ENCODE data around the gene MAEA. TPM values are rescaled to one million over a fixed set of nuclear protein-coding genes. Genes with fewer than 3 reads are reported as not detected.

The MAEA gene
- total RNA-seq, 1 experiment from 2014 or later = 54.6 TPM

DNA sequence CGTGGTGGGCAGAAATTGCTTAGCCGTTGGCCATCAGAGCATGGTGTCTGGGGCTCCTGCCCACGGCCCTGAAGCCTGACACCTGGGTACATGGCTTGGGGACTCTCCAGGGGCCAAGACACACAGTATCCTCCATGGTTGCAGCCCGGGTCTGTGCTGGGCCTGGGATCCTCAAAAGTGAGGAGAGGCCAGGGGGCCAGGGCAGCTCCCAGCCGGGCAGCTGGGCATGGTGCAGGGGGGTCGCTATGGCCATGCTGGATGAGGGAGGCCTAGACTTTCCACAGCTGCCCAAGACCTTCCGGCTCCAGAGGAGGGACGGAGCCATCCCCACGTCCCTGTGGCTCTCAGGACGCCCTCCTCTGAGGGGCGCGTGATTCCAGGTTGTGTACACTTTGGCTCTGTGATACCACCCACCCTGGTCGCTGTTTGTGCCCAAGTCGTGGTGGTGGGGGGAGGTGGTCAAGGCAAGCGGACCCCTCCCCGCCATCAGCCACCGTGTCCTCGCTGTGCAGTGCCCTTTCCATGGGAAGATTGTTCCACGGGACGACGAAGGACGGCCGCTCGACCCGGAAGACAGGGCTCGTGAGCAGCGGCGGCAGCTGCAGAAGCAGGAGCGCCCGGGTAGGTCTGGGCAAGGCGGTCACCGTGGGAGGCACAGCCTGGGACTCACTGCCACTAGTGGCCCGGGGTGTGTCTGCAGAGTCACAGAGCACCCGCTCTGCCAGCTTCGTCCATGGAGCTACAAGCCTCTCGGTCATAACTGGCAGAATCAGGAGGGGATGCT is 90.9 kb downstream of the MAEA start:
- in situ Hi-C loops (cut with HindIII; ENCODE audit: low sequenced_read_pairs) = no loop called here
- DNase-seq (ENCODE audit: low spot score) = no peak

DNA sequence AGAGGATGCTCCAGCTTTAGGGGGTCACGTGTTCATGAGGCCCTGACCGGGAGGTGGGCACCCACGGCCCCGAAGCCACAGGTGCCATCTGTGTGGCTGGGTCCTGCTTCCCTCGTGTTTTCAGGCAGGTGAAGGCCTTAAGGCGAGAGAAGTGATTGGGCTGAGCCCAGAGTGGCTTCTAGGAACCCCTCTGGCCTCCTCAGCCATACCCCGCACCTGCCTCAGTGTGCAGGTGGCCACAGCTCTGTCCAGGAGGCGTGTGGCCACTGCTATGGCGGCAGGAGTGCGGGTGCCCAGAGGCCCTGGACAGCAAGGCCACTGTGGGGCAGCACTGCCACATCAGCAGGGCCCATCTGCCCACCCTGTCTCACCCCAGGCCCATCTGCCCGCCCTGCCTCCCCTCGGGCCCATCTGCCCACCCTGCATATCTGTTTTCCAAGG is 91.5 kb downstream of the MAEA start:
- DNase-seq (ENCODE audit: low spot score) = no peak
- in situ Hi-C loops (cut with HindIII; ENCODE audit: low sequenced_read_pairs) = no loop called here

DNA sequence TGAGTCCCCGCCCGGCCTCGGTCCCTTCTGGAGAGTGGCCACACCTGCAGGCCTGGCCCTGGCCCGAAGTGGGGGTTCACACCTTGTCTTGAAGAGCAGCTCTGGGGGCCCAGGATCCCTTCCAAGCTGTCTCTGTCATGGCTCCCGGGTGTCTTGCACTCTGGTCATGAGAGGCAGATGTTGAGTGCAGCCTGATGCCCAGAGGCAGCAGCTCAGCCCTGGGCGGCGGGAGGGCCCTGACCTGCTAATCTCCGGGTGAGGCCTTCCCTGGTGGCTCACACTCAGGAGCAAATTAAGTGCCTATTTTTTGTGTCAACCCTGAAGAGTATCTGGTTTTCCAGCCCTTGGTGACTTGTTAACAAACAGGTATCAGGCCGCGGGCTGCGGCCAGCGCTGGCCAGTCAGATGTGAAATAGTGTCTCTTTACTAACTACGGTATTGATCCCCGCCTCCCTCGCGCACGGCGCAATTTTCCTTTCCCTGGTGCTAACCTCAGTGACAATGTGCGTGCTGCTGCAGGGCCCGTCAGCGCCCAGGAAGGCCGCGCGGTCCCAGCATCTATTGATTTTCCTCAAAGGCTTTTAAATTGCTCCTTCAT is 92.4 kb downstream of the MAEA start:
- DNase-seq (ENCODE audit: low spot score) = no peak
- in situ Hi-C loops (cut with HindIII; ENCODE audit: low sequenced_read_pairs) = no loop called here

DNA sequence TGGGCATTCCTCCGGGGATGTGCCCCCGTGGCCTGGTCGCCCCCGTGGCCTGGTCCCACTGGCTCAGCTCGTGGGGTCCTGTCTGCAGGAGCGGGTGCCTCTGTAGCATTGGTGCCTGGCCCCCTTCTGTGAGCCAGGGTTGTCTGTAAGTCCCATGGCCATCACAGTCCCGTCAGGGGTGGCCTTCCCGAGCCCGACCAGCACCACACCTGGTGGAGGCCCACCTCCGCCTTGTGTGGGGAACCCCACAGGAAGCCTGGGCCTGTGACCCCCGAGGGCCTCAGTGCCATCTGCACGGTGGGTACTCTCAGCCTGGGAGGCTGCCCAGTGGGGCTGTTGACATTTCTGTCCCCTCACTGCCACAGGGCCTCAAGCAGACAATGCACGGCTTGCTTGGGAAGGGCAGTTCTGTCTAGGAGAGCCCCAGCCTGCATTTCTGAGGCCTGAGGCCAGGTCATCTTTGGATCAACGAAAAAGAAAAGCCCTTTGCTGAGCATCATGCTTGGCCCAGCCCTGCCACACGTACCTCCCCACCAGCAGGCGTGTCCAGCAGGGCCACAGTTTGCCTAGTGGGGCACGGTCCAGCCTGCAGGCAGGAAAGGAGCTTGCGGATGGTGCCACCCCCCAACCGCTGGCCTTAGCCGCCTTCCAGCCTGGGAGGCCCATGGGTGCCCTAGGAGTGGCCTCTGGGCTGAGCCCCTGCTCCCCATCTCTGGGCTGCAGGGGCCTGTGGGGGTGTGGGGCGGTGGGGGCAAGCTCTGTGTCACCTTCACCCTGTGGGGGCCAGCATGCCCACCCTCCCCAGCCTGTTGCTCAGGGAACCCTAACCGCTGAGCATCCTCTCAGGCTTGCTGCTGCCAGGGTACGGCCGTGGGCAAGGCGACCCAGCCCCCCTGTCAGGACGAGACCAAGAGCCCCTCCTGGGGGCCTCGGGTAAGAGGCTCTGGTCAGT is 93.4 kb downstream of the MAEA start:
- in situ Hi-C loops (cut with HindIII; ENCODE audit: low sequenced_read_pairs) = no loop called here
- DNase-seq (ENCODE audit: low spot score) = no peak

DNA sequence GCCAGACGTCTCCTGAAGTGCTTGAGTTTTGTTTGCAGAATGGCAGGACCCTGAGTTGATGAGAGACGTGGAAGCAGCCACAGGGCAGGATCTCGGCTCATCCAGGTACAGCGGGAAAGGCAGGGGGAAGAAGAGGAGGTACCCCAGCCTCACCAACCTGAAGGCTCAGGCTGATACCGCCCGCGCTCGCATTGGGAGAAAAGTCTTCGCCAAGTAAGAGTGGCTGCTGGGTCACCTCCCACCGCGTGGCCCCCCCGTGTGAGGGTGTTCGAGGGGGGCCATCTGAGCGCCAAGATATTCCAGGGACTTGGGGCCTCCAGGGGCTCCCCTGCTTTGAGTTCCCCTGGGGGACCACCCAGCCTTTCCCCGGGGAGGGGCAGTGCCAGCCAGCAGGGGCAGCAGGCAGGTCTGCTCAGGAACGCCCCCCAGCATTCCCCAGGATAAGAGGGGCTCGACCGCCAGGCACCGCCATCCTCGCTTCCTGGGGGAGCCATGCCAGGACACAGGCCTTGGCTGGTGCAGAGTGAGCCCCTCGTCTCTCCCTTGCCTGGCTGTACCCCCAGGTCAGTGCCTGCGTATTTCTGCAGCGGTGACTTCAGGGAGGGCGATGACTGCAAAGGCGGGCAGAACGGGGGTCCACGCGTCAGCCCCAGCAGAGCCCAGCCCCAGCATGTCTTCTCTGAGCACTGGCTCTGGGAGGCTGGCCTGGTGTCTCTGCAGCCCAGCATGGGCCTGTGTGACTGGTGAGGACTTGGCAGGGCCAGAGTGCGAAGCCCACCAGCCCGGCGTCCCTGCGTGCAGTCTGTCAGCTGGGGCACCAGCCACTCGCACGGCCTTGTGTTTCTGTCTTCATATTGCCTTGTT is 94.3 kb downstream of the MAEA start:
- no peak for DNase-seq (ENCODE audit: low spot score)
- in situ Hi-C loops (cut with HindIII; ENCODE audit: low sequenced_read_pairs) = no loop called here

DNA sequence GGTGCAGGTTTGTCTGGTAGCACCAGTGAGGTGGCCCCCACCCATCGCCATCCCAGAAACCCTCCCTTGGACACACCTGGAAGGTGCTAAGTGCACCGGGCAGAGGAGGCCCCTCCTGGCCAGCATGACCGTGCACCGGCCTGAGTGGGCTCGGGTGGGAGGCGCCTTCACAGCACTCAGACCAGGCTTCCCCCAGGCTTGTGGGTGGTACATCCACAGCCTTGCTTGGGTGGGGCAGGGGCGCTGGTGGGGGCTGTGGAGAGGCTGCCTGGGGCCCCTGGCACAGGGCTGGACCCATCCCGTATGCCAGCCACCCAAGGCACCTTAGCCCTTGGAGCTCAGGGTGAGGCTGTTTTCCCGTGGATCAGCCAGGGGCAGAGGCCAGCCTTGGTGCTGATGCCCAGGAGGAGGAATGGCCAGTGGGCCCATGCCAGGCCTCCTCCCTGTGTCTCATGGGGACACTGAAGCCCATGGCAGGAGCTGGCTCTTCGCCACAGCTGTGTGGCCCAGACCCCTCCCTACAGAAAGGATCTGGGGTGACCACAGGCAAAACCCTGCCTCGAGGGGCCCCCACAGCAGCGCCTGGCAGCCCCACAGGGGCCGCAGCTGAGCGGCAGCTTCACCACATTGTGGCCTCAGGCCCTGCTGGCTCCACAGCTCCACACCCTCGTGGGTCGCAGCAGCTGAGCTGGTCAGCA is 95.1 kb downstream of the MAEA start:
- in situ Hi-C loops (cut with HindIII; ENCODE audit: low sequenced_read_pairs) = no loop called here
- no peak for DNase-seq (ENCODE audit: low spot score)

DNA sequence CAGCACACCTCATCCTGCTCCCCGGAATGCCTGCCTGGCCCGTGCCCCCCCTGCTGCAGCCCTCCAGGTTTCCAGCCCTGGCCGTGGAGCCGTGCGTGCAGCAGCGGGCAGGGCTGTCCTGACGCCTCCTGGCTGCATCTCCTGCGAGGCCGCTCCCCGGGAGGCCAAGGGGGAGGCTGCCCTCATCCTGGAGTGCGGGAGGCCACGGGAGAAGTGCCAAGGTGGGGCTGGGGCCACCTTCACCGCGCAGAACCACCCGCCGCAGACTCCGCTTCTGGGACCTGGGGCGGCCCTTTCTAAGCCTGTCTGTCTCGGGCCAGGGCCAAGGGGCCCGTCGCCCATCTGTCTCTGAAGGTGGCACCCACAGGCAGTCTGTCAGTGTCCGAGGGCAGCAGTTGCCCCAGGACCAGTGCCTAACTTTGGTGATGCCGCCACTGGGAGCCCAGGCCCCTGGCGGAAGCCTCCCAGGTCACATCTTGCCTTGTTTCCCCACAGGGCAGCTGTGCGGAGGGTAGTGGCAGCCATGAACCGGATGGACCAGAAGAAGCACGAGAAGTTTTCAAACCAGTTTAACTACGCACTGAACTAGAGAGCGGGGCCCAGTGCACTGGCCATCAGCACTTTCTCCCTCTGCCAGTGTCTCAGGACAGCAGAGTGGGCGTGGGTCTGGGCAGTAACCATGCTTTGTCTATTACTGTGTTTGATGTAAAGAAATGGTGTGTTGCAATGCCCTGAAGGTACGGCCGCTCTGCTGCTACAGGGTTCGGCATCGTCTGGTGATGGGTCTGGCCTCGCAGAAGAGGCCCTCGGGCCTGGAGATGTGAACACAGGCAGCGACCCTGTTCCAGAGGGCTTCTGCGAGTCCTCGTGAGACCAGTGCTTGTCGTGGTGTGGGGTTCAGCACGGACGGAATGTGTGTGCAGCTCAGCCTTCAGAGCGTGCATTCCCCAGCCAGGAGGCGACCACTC is 96.0 kb downstream of the MAEA start:
- in situ Hi-C loops (cut with HindIII; ENCODE audit: low sequenced_read_pairs) = no loop called here

More for the DNA sequence above, 96.0 kb downstream of the MAEA start:
- no peak for DNase-seq (ENCODE audit: low spot score)

Other genes starting within 250 kb of the MAEA start
- not detected in 2 replicates for gene RNF212, start 176.3 kb upstream of the MAEA start, total RNA-seq (2014; rRNA removed; shearing (Covaris generic))
- 3.2 TPM in 1 of 2 replicates, not detected in the other for gene SPON2, start 117.3 kb upstream of the MAEA start, total RNA-seq (2014; rRNA removed; shearing (Covaris generic))
- 265 and 287 TPM in 2 replicates for gene CTBP1, start 40.8 kb upstream of the MAEA start, total RNA-seq (2014; rRNA removed; shearing (Covaris generic))
- gene UVSSA, start 57.3 kb downstream of the MAEA start, total RNA-seq (2014; rRNA removed; shearing (Covaris generic)) = 3.6 and 8.8 TPM in 2 replicates
- gene NKX1-1, start 116.6 kb downstream of the MAEA start, total RNA-seq (2014; rRNA removed; shearing (Covaris generic)) = not detected in 2 replicates